Measurements from ENCODE around the gene CRLF2.
"Not testable (repeated sequence)": the region's sequence is repeated elsewhere in the genome, so short reads cannot be mapped to it uniquely, and the experiment has no call there.

The CRLF2 gene

DNA sequence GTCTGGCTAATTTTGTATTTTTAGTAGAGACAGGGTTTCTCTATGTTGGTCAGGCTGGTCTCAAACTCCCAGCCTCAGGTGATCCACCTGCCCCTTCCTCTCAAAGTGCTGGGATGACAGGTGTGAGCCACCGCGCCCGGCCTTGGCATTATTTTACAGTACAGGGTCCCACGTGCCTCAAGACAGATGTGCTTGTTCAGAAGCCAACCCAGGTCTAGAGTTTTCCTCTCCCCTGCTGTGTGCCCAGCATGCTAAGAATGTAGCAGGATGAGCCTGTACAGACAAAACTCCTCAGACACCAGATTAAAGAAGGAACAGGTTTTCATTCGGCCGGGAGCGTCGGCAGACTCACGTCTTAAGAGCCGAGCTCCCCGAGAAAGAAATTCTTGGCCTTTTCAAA, 42.2 kb downstream of the CRLF2 start:
- in situ Hi-C loops (cut with MboI; ENCODE audit: low sequenced_read_pairs) = no loop called here

DNA sequence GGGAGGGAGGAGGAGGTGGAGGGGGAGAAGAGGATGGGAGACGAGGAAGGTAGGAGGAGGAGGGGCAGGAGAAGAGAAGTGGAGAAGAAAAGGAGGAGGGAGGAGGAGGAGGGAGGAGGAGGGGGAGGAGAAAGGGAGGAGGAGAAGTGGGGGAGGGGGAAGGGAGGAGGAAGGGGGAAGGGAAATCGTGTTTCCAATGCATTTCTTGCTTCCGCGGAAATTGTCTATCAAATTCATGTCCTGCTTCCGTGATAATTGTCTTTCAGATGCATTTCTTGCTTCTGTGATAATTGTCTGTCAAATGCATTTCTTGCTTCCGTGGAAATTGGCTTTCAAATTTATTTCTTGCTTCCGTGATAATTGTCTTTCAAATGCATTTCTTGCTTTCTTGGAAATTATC, 43.3 kb downstream of the CRLF2 start:
- in situ Hi-C loops (cut with MboI; ENCODE audit: low sequenced_read_pairs) = no loop called here

DNA sequence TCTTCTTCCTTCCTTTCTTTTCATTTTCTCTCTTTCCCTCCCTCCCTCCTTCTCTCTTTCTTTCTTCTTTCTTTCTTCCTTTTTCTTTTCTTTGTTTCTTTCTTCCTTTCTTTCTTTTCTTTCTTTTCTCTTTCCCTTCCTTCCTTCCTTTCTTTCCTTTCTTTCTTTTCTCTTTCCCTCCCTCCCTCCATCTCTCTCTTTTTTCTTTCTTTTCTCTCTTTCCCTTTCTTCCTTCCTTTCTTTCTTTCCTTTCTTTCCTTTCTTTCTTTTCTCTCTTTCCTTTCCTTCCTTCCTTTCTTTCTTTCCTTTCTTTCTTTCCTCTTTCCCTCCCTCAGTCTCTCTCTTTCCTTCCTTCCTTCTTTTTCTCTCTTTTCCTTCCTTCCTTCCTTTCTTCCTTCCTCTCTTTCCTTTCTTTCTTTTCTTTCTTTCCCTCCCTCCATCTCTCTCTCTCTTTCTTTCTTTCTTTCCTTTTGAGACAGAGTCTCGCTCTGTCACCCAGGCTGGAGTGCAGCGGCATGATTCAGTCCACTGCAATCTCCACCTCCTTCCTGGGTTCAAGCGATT, 44.4 kb downstream of the CRLF2 start:
- in situ Hi-C loops (cut with MboI; ENCODE audit: low sequenced_read_pairs) = no loop called here

DNA sequence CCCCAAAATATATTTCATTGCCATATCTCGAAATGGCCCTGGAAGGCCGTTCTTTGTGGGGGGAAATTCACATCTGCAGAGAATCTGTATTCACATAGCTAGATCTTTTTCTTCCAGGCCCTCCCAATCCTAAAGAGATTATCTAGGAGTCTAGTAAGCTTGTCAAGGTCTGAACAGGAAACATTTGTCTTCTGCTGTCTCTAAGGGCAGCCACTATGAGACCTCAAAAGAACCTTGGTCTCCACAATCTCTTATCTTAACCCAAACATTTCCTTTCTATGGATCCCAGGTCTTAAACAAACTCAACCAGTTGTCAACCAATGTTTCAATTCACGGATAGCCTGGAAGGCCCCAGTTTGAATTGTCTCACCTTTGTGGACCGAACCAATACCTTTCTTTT, 45.0 kb downstream of the CRLF2 start:
- in situ Hi-C loops (cut with MboI; ENCODE audit: low sequenced_read_pairs) = no loop called here

DNA sequence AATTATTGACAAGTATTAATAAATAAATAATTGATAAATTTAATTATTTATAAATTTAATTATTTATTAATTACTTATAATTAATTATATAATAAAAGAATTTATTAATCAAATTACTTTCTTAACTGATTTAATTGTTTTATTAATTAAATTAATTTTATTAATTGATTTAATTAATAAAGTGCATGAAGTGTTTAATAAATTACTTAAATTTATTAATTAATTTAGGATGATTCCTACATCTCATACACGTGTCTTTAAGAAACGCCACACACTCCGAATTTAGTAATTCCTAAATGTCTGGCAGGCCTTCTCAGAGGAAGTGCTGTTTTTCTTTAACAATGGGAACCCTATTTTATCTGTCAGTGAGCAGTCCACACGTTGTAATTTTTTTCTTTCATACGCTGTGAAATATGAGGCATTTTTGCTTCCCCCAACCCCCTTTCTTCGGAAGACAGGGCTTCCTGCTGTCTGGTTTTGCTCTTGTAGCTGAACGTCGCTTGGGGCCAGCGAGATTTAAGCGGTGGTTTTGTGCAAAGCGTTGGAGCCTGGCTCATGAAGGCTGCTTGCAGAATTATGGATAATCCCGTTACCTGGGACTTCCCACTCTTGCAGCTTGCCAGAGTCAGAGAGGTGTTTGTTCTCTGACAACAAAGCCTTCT, 46.8 kb downstream of the CRLF2 start:
- in situ Hi-C loops (cut with MboI; ENCODE audit: low sequenced_read_pairs) = no loop called here

DNA sequence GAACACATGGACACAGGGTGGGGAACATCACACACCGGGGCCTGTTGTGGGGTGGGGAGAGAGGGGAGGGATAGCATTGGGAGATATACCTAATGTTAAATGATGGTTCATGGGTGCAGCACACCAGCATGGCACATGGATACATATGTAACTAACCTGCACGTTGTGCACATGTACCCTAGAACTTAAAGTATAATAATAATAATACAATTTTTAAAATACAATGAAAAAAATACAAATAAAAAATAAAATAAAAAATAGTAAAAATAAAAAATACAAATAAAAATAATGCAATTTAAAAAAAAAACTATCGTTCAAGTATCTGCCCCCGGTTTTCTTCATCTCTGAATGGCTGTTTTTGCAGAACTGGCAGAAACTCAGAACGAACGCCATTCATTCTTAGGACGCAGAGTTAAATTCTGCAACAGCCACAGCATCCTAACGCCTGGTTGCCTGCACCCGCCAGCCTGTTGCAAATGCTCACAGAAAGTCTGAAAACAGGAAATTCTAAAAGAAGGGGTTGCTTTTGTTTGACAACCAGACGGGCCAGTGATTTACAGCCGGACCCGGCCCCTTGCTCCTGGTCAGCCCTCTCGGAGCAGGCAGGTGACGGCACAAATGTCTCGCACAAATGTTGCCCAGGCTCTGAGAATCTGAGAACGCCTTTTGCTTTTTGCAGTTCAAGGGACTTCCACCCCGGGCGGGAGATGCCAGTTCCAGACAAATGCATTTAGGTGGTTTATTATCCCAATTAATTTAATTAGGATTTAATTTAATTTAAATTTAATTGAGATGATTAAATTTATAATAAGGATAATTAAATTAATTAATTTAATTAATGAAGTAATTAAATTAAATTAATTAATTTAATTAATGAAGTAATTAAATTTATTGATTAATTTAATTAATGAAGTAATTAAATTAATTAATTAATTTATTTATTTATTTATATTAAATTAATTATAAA, 47.8 kb downstream of the CRLF2 start:
- in situ Hi-C loops (cut with MboI; ENCODE audit: low sequenced_read_pairs) = no loop called here

DNA sequence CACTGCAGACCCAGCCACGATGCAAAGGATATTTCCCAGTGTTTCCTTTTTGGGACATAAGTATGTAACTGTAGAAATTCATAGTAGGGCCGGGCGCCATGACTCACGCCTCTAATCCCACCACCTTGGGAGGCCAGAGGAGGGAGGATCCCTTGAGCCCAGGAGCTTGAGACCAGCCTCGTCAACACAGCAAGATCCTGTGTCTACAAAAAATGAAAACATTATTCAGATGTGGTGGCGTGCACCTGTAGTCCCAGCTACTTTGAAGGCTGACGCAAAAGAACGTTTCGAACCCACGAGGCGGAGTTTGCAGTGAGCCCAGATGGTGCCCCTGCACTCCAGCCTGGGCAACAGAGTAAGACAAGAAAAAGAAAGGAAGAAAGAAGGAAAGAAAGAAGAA, 49.2 kb downstream of the CRLF2 start:
- in situ Hi-C loops (cut with MboI; ENCODE audit: low sequenced_read_pairs) = no loop called here

DNA sequence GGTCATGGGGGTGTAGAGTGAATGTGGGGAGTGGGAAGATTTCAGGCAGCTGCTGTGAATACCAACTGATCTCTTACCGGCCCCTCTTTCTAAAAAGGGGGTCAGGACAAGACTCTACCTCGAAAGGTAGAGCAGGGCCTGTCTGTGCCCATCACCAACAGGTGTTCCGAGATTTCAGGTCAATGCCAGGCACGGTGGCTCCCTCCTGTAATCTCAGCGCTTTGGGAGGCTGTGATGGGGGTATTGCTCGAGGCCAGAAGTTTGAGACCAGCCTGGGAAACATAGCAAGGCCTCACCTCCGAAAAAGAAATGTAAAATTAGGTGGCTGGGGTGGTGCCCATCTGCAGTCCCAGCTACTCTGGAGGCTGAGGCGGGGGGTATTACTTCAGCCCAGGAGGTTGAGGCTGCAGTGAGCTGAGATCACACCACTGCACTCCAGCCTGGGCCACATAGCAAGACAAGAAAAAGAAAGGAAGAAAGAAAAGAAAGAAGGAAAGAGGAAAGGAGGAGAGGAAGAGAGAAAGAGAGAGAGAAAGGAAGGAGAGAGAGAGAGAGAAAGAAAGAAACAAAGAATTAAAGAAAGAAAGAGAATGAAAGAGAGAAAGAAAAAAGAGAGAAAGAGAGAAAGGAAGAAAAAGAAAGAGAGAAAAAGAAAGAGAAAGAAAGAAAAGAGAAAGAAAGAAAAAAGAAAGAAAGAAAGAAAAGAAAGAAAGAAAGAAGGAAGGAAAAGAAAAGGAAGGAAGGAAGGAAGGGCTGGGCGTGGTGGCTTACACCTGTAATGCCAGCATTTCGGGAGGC, 50.1 kb downstream of the CRLF2 start:
- in situ Hi-C loops (cut with MboI; ENCODE audit: low sequenced_read_pairs) = no loop called here

DNA sequence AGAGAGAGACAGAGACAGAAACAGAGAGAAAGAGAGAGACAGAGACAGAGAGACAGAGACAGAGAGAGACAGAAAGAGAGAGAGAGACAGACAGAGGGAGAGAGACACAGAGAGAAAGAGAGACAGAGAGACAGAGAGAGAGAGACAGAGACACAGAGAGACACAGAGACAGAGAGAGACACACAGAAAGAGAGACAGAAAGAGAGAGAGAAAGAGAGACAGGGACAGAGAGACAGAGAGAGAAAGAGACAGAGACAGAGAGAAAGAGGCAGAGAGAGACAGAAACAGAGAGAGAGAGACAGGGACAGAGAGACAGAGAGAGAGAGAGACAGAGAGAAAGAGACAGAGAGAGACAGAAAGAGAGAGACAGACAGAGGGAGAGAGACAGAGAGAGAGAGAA, 52.9 kb downstream of the CRLF2 start:
- in situ Hi-C loops (cut with MboI; ENCODE audit: low sequenced_read_pairs) = no loop called here

DNA sequence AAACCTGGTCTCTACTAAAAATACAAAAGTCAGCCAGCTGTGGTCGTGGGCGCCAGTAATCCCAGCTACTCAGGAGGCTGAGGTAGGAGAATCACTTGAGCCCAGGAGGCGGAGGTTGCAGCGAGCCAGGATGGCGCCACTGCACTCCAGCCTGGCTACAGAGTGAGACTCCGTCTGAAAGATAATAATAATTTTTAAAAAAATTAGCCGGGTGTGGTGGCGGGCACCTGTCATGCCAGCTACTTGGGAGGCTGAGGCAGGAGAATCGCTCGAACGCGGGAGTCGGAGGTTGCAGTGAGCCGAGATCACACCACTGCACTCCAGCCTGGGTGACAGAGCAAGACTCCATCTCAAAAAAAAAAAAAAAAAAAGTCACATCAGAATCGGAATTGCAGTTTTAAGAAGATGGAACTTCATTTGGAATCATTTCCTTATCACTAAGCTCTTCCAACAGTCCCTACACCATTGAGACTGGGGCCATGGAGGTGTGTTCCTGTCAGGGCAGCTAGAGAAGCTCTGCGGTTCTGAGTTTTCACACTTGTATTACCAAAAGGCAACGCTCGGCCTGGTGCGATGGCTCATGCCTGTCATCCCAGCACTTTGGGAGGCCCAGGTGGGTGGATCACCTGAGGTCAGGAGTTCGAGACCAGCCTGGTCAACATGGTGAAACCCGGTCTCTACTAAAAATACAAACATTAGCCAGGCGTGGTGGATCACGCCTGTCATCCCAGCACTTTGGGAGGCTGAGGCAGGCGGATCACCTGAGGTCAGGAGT, 55.6 kb downstream of the CRLF2 start:
- in situ Hi-C loops (cut with MboI; ENCODE audit: low sequenced_read_pairs) = not testable (repeated sequence)

DNA sequence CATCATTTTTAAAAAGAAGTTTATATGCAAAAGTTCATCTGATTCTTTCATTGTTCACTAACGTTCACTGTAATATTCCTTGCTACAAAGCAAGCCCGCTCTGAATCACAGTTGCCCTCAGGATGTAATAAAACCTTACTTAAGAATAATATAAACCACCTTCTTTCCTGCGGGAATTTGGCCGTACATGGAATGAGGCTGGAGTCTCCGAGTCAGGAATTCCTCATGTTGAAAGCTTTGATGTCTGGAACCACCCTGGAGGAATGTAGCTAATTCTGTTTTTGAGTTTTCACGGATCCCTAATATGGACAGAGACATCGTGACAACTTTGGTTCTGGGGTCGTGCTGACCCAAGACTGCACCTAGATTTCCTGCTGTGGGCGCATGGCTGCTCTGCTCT, 58.5 kb downstream of the CRLF2 start:
- in situ Hi-C loops (cut with MboI; ENCODE audit: low sequenced_read_pairs) = no loop called here

DNA sequence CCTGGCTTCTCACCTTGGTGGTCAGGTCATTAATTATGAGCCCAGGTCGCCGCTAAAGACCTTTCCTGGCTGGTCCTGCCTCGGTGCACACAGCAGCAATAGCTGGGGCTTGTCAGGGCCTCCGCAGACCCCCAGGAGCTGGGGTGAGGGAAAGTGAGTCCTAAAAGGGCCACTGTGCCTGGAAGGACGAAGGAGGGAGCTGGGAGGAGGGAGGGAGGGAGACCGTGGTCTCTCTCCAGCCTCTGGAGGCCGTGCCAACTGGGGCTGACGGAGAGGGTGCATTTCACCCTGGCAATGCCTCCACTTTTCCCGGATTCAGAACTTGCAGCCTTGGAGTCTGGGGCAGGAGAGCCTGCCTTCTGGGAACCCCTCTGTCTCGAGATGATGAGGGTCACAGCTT, 60.4 kb downstream of the CRLF2 start:
- in situ Hi-C loops (cut with MboI; ENCODE audit: low sequenced_read_pairs) = no loop called here

DNA sequence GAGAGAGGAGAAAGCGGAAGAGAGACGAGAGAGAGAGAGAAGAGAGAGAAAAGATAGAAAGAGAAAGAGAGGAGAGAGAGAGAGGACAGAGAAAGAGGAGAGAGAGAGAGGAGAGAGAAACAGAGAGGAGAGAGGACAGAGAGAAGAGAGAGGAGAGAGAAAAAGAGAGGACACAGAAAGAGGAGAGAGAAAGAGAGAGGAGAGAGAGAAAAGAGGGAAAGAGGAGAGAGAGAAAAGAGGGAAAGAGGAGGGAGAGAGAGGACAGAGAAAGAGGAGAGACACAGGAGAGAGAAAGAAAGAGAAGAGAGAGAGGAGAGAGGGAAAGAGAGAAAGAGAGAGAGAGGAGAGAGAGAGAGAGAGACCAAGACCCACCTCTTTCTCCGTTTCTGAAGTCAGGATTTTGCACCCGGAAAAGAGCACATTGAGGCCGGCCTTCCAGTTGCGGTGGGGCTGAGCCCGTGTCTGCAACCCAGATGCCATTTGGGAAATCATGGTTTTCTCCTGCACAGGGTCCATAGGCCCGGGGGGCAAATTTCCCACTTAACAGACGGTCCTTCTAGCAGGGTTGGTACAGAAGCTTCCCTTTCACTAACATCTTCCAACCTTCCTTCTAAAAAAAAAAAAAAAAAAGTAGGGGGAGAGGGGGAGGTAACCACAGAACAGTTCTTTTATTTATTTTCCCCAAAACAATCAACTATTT, 60.9 kb downstream of the CRLF2 start:
- in situ Hi-C loops (cut with MboI; ENCODE audit: low sequenced_read_pairs) = no loop called here

DNA sequence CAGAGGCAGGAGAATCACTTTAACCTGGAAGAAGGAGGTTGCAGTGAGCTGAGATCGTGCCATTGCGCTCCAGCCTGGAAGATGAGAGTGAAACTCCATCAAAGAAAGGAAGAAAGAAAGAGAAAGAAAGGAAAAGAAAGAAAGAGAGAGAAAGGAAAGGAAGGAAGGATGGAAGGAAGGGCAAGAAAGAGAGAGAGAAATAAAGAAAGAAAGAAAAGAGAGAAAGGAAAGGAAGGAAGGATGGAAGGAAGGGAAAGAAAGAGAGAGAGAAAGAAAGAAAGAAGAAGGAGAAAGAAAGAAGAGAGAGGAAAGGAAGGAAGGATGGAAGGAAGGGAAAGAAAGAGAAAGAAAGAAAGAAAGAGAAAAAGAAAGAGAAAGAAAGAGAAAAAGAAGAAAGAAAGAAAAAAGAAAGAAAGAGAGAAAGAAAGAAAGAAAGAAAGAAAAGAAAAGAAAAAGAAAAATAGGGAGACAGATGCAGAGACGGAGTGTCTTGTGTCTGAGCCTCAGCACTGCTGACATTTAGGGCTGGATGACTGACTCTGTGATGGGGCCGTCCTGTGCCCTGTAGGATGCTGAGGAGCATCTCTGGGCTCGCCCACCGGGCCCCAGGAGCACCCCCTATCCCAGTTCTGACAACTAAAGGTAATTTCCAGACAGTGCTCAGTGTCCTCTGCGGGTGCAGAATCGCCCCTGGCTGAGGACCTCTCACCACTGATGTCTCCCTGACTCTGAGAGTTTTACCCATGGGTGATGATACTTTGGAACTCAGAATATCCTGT, 61.7 kb downstream of the CRLF2 start:
- in situ Hi-C loops (cut with MboI; ENCODE audit: low sequenced_read_pairs) = no loop called here

DNA sequence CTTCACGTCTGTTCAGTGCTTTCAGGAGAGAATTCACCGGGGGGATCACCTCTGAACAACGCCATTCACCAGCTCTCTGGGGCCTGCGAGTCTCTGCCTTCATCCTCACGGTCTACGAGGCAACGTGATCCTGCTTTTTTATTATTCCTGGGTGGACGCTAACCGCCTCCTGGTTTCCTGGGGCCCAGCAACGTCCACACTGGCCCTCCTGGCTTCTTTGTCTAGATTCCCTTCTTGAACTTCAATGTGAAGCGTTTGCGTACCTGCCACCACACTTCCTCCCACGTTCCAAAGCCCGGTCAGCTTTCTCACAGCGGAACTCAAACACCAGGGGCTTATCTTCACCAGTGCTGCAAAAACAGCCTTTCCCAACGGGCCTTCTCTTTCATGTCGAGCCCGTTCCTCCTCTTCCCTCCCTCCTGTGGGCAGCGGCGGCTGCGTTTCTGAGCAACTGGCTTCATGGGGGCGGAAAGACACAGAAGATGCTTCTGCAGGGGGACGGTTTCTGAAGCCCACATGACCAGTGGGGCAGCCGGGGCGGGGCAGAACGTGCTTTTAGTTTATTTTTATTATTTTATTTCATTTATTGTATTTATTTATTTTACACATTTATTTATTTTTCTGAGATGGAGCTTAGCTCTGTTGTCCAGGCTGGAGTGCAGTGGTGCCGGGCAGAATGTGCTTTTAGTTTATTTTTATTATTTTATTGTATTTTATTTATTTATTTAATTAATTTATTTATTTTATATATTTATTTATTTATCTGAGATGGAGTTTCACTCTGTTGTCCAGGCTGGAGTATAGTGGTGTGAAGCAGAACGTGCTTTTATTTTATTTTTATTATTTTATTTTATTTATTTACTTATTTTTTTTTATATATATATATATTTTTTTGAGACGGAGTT, 64.6 kb downstream of the CRLF2 start:
- in situ Hi-C loops (cut with MboI; ENCODE audit: low sequenced_read_pairs) = no loop called here

DNA sequence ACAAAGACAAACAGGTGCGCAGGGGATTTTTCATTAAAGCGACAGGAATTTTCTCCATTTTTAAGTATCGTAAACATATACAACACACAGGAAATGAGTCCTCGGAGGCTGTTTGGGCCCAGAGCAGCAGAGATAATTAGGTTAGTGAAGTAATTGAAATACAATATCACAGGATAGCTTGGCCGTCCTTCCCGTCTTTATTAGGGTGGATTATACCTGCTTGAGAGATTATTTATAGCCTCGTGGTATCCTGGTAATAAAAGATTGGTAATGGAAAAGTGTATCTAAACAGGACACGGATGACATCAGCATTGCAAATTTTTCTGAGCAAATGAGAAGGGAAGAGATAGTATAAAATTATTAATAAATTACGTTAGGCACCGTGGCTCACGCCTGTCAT, 68.2 kb downstream of the CRLF2 start:
- in situ Hi-C loops (cut with MboI; ENCODE audit: low sequenced_read_pairs) = no loop called here

Data from HL-60/S4 (cell line).